ENCODE data around the gene SLC4A3.

The SLC4A3 gene

DNA sequence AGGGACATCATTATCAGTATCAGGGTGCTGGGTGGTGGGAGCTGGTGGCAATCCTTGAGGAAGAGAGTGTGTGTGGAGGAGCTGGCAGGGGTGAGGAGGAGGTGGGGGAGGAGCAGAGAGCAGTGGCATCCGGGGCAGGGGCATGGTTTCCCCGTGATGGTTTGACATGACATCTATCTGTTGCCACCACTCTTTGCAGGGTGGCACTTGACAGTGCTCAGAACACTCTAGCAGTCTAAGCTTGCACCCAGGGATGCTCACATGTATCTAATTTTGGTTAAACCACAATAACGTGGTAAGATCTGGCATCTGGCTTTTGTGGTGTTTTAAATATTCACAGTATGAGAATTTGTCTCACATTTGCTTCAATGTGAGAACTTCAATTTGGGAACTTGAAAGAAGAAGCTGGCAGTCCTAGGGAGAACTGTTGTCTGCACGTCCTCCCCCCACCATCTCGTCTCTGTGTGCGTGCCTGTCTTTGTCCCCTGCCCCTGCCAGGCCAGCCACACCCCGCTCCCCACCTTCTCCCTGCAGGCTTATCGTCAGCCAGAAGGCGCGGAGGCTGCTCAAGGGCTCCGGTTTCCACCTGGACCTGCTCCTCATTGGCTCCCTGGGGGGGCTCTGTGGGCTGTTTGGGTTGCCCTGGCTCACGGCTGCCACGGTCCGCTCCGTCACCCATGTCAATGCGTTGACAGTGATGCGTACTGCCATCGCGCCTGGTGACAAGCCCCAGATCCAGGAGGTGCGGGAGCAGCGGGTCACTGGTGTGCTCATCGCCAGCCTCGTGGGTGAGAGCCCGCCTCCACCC lies 11.7 kb downstream of the SLC4A3 start:
- Histone ChIP-seq H2AFZ (ENCODE audit: low read depth) (no peak overlapping the region), H4K20me1 (ENCODE audit: insufficient read depth) (no peaks in the 10 kb centered on the region), H3K79me2 (ENCODE audit: insufficient read depth, low read depth) (no peaks in the 10 kb centered on the region), H3K4me1 (ENCODE audit: low read depth, poor library complexity, severe bottlenecking) (peaks cover 11% of the 10 kb centered on the region), H3K36me3 (ENCODE audit: insufficient read depth) (no peaks in the 10 kb centered on the region), H3K4me2 (no peak overlapping the region), H3K4me3 (IDR thresholded peaks at IDR 0.05; ENCODE audit: insufficient read depth, low read depth, low read length) (no peak overlapping the region), H3K27ac (no peak overlapping the region), H3K9ac (no peak overlapping the region), H3K27me3 (ENCODE audit: insufficient read depth, low read depth) (peaks cover 6% of the 10 kb centered on the region; the same call in 1 of the 2 replicates)
- no peak for TF ChIP-seq CTCF (conservative IDR thresholded peaks at IDR 0.05; ENCODE audit: low read depth, low read length)

- Histone ChIP-seq H3K4me1 (ENCODE audit: low read depth, poor library complexity, severe bottlenecking) (peaks cover 11% of the 10 kb centered on the region), H3K4me3 (IDR thresholded peaks at IDR 0.05; ENCODE audit: insufficient read depth, low read depth, low read length) (no peak overlapping the region), H3K36me3 (ENCODE audit: insufficient read depth) (no peaks in the 10 kb centered on the region), H3K9ac (no peak overlapping the region), H3K27ac (no peak overlapping the region), H3K79me2 (ENCODE audit: insufficient read depth, low read depth) (no peaks in the 10 kb centered on the region), H3K27me3 (ENCODE audit: insufficient read depth, low read depth) (no peaks in the 10 kb centered on the region; the same call in 1 of the 2 replicates), H2AFZ (ENCODE audit: low read depth) (no peak overlapping the region), H3K4me2 (no peak overlapping the region), H4K20me1 (ENCODE audit: insufficient read depth) (no peaks in the 10 kb centered on the region)
- TF ChIP-seq CTCF (conservative IDR thresholded peaks at IDR 0.05; ENCODE audit: low read depth, low read length), result no peak
Measured at GRCh38 chr2:219641390-219642068, 14.1 kb downstream of the SLC4A3 start.

GRCh38 chr2:219642069-219642454 lies 14.6 kb downstream of the SLC4A3 start:
- no peaks in the 10 kb centered on the region for H3K27me3 ChIP-seq (ENCODE audit: insufficient read depth, low read depth)
- H3K4me2 ChIP-seq, result peak overlapping the region; percentile 19; the same call in 1 of the 2 replicates
- H3K9ac ChIP-seq, result no peak overlapping the region
- no peak overlapping the region for H2AFZ ChIP-seq (ENCODE audit: low read depth)
- TF ChIP-seq CTCF (conservative IDR thresholded peaks at IDR 0.05; ENCODE audit: low read depth, low read length), result no peak
- H3K27ac ChIP-seq, result no peak overlapping the region
- H3K36me3 ChIP-seq (ENCODE audit: insufficient read depth), result no peaks in the 10 kb centered on the region
- H4K20me1 ChIP-seq (ENCODE audit: insufficient read depth), result no peaks in the 10 kb centered on the region
- no peaks in the 10 kb centered on the region for H3K79me2 ChIP-seq (ENCODE audit: insufficient read depth, low read depth)
- no peak overlapping the region for H3K4me3 ChIP-seq (IDR thresholded peaks at IDR 0.05; ENCODE audit: insufficient read depth, low read depth, low read length)
- peaks cover 11% of the 10 kb centered on the region for H3K4me1 ChIP-seq (ENCODE audit: low read depth, poor library complexity, severe bottlenecking)

GRCh38 chr2:219642465-219643083 lies 15.1 kb downstream of the SLC4A3 start:
- no peak overlapping the region for H3K9ac ChIP-seq
- H3K4me1 ChIP-seq (ENCODE audit: low read depth, poor library complexity, severe bottlenecking), result peaks cover 11% of the 10 kb centered on the region
- TF ChIP-seq CTCF (conservative IDR thresholded peaks at IDR 0.05; ENCODE audit: low read depth, low read length), result peak; percentile 77
- no peaks in the 10 kb centered on the region for H3K79me2 ChIP-seq (ENCODE audit: insufficient read depth, low read depth)
- peak overlapping the region; percentile 52; the same call in 1 of the 2 replicates for H3K4me2 ChIP-seq
- H2AFZ ChIP-seq (ENCODE audit: low read depth), result peak overlapping the region; percentile 57
- H3K4me3 ChIP-seq (IDR thresholded peaks at IDR 0.05; ENCODE audit: insufficient read depth, low read depth, low read length), result no peak overlapping the region
- no peaks in the 10 kb centered on the region for H4K20me1 ChIP-seq (ENCODE audit: insufficient read depth)
- H3K36me3 ChIP-seq (ENCODE audit: insufficient read depth), result no peaks in the 10 kb centered on the region
- no peaks in the 10 kb centered on the region for H3K27me3 ChIP-seq (ENCODE audit: insufficient read depth, low read depth)
- H3K27ac ChIP-seq, result no peak overlapping the region

Measured in KMS-11 (cell line).